A549 (cell line): ENCODE data around the gene SLC49A3. TPM values are rescaled to one million over a fixed set of nuclear protein-coding genes. Genes with fewer than 3 reads are reported as not detected.
A peak's percentile ranks its signal among the peaks of the same experiment; 100 is the strongest.

ENCODE experiments used
- ATAC-seq, 2 experiments: fragments of 200-7000 bp in 1 of 2; fragments of >200 bp in 1 of 2; cut with Nextera tagmentation in 1 of 2; cut with Tn5 transposase in 1 of 2; 3 replicates each; pipeline versions ENCODE4 v1.8.0 to v1.9.1; 2018 to 2020; ENCODE audit warnings: mild to moderate bottlenecking in 1 of 2, moderate library complexity in 1 of 2
- CTCF ChIA-PET: fragments of 300-600 bp; sonication (Branson Sonifier 250); formaldehyde crosslinking; extraction: SDS; loops from one replicate; lab custom pipeline; 2021; ENCODE audit warnings: antibody characterized with exemption, inconsistent platforms; lab: Yijun Ruan, JAX
- POLR2A ChIA-PET: fragments of 350-600 bp; formaldehyde crosslinking; extraction: SDS; loops from one replicate; lab custom pipeline; 2021; ENCODE audit warnings: antibody characterized with exemption, inconsistent platforms; lab: Yijun Ruan, JAX
- DNase-seq, 2 experiments: peaks; one replicate each; pipeline versions ENCODE4 v3.0.0 to v3.0.0-alpha.2; 2011 to 2016; ENCODE audit warnings: low read depth in 1 of 2, low spot score in 1 of 2
- FAIRE-seq: peaks from 2 replicates; lab custom pipeline; 2011; peaks lifted over from hg19 to GRCh38; lab: Jason Lieb, UNC
- H3K27ac ChIP-seq, 2 experiments: fragments of >200 bp; sonication (Bioruptor Twin); formaldehyde crosslinking; 3 replicates each; pipeline ENCODE4 v1.5.1; 2016 to 2017
- H3K4me1 ChIP-seq: fragments of >200 bp; sonication (Bioruptor Twin); formaldehyde crosslinking; 3 replicates; pipeline ENCODE4 v1.6.1; 2016
- H3K4me2 ChIP-seq: fragments of >200 bp; sonication (Bioruptor Twin); formaldehyde crosslinking; 3 replicates; pipeline ENCODE4 v1.6.1; 2016
- H3K4me3 ChIP-seq: fragments of >200 bp; sonication (Bioruptor Twin); formaldehyde crosslinking; 3 replicates; pipeline ENCODE4 v1.5.1; 2016
- H3K9me3 ChIP-seq: fragments of >200 bp; sonication (Bioruptor Twin); formaldehyde crosslinking; 3 replicates; pipeline ENCODE4 v1.6.1; 2016
- CHD4 ChIP-seq: fragments of 200-600 bp; sonication (generic); IDR thresholded peaks from 2 replicates; pipeline ENCODE4 v1.6.1; 2016; ENCODE audit warnings: antibody characterized with exemption, mild to moderate bottlenecking, borderline replicate concordance
- EHMT2 ChIP-seq: fragments of 200-600 bp; sonication (generic); IDR thresholded peaks from 2 replicates; pipeline ENCODE4 v1.6.1; 2016; ENCODE audit warnings: antibody characterized with exemption, low read depth, mild to moderate bottlenecking, moderate library complexity
- GATA3 ChIP-seq: IDR thresholded peaks from 2 replicates; pipeline ENCODE4 v1.6.1; 2012; ENCODE audit warnings: borderline replicate concordance
- HEYL ChIP-seq: fragments of 250-450 bp; sonication (Bioruptor Pico); IDR thresholded peaks from 2 replicates; pipeline ENCODE4 v1.8.0; 2021; ENCODE audit warnings: mild to moderate bottlenecking, moderate library complexity
- JUN ChIP-seq, 2 experiments: fragments of >200 bp; sonication (Bioruptor Twin); formaldehyde crosslinking; IDR thresholded peaks; 2 replicates in 1 of 2; 3 replicates in 1 of 2; pipeline ENCODE4 v1.6.1; 2016 to 2017
- KDM1A ChIP-seq: fragments of 200-600 bp; sonication (generic); IDR thresholded peaks from 2 replicates; pipeline ENCODE4 v1.6.1; 2016; ENCODE audit warnings: low read depth, mild to moderate bottlenecking
- KDM5A ChIP-seq: fragments of 200-600 bp; sonication (generic); IDR thresholded peaks from 2 replicates; pipeline ENCODE4 v1.6.1; 2016; ENCODE audit warnings: antibody characterized with exemption, mild to moderate bottlenecking
- MAFK ChIP-seq: fragments of 450-650 bp; IDR thresholded peaks from 2 replicates; pipeline ENCODE4 v1.6.1; 2014; ENCODE audit not compliant: partially characterized antibody
- MYC ChIP-seq: IDR thresholded peaks from 2 replicates; pipeline ENCODE4 v1.6.1; 2012; ENCODE audit warnings: mild to moderate bottlenecking, inconsistent platforms, low read length, improper control_type of control experiment, borderline replicate concordance
- NFE2L2 ChIP-seq: fragments of 150-350 bp; conservative IDR thresholded peaks from 2 replicates; pipeline ENCODE4 v1.6.1; 2014; ENCODE audit warnings: low read length
- POLR2AphosphoS2 ChIP-seq: conservative IDR thresholded peaks from 2 replicates; pipeline ENCODE4 v1.6.1; 2012; ENCODE audit warnings: low read length, improper control_type of control experiment, inconsistent platforms
- RAD21 ChIP-seq, 2 experiments: fragments of >200 bp in 1 of 2; sonication (Bioruptor Twin) in 1 of 2; formaldehyde crosslinking in 1 of 2; IDR thresholded peaks in 1 of 2; conservative IDR thresholded peaks in 1 of 2; 2 replicates in 1 of 2; 3 replicates in 1 of 2; pipeline ENCODE4 v1.6.1; 2012 to 2018; ENCODE audit warnings: inconsistent platforms in 1 of 2
- RFX5 ChIP-seq: fragments of 450-650 bp; IDR thresholded peaks from 2 replicates; pipeline ENCODE4 v1.7.1; 2014; ENCODE audit warnings: antibody characterized with exemption, mild to moderate bottlenecking, moderate library complexity
- RNF2 ChIP-seq: fragments of 200-600 bp; sonication (generic); IDR thresholded peaks from 2 replicates; pipeline ENCODE4 v1.6.1; 2016; ENCODE audit warnings: low read depth, mild to moderate bottlenecking, antibody characterized with exemption, moderate library complexity, borderline replicate concordance
- SMC3 ChIP-seq: fragments of >200 bp; sonication (Bioruptor Twin); formaldehyde crosslinking; IDR thresholded peaks from 3 replicates; pipeline ENCODE4 v1.6.1; 2018; ENCODE audit warnings: inconsistent platforms
- SREBF2 ChIP-seq: fragments of 450-650 bp; IDR thresholded peaks from 2 replicates; pipeline ENCODE4 v1.6.1; 2014; ENCODE audit warnings: mild to moderate bottlenecking, moderate library complexity
- TFCP2L1 ChIP-seq: fragments of 250-450 bp; sonication (Bioruptor Pico); IDR thresholded peaks from 2 replicates; pipeline ENCODE4 v1.5.0; 2021; ENCODE audit warnings: mild to moderate bottlenecking
- WGBS: methylation state at CpG from one replicate; pipeline ENCODE4 v1.1.6; 2017; ENCODE audit errors: missing lambda C conversion rate; 5-methylcytosine and 5-hydroxymethylcytosine counted together
- polyA plus RNA-seq, 4 experiments: library from polyadenylated mRNA; depleted of rRNA in 3 of 4; stranded (reverse); fragments of >200 nt; fragmentation: RNase III in 1 of 4; extraction: RNeasy Plus Mini Kit Qiagen cat#74134 plus additional on column Dnase treatment in 1 of 4; gene quantifications; 2 replicates in 3 of 4; 3 replicates in 1 of 4; pipeline ENCODE4 v1.2.3, GENCODE V29; 2011 to 2017
- TF ChIP-seq, protein P1 (sequence below): fragments of 150-350 bp; IDR thresholded peaks from 2 replicates; pipeline ENCODE4 v1.6.1; 2014; ENCODE audit warnings: low read depth, mild to moderate bottlenecking, low read length
- TF ChIP-seq, protein P2 (sequence below): IDR thresholded peaks from 2 replicates; pipeline ENCODE4 v1.6.1; 2012
- TF ChIP-seq, protein P3 (sequence below): IDR thresholded peaks from 2 replicates; pipeline ENCODE4 v1.6.1; 2012
- TF ChIP-seq, protein P4 (sequence below): fragments of 250-450 bp; sonication (Bioruptor Pico); IDR thresholded peaks from 2 replicates; pipeline ENCODE4 v1.5.0; 2020; ENCODE audit warnings: low read depth, mild to moderate bottlenecking, moderate library complexity
- TF ChIP-seq, protein P5 (sequence below): fragments of >200 bp; sonication (Bioruptor Twin); formaldehyde crosslinking; IDR thresholded peaks from 2 replicates; pipeline ENCODE4 v1.6.1; 2016

Gene SLC49A3
- polyA plus RNA-seq, 2 of the 4 experiments (the other 2 are of a cell fraction), result 0.05 to 0.12 TPM

DNA sequence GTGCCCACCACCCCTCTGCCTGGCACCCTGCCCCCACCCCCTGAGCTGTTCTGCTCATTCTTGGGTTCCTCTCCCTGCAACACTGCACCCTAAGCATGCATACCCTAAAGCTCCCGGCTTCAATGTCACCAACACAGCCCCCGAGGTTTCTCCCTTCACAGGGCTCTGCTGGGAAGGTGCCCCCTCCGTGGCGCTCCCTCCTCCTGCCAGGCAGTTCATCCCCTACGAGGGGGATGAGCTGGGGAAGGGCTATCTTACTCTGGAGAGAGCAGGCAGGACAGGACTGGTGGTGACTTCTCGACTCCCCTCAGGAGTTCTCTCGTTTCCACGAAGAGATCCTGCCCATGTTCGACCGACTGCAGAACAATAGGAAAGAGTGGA is 21.4 kb downstream of the SLC49A3 start:
- H3K4me2 ChIP-seq, result no peak overlapping the region
- no peak overlapping the region for H3K4me3 ChIP-seq
- TF ChIP-seq, protein P1, sequence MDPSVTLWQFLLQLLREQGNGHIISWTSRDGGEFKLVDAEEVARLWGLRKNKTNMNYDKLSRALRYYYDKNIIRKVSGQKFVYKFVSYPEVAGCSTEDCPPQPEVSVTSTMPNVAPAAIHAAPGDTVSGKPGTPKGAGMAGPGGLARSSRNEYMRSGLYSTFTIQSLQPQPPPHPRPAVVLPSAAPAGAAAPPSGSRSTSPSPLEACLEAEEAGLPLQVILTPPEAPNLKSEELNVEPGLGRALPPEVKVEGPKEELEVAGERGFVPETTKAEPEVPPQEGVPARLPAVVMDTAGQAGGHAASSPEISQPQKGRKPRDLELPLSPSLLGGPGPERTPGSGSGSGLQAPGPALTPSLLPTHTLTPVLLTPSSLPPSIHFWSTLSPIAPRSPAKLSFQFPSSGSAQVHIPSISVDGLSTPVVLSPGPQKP, result no peak
- TF ChIP-seq, protein P2, sequence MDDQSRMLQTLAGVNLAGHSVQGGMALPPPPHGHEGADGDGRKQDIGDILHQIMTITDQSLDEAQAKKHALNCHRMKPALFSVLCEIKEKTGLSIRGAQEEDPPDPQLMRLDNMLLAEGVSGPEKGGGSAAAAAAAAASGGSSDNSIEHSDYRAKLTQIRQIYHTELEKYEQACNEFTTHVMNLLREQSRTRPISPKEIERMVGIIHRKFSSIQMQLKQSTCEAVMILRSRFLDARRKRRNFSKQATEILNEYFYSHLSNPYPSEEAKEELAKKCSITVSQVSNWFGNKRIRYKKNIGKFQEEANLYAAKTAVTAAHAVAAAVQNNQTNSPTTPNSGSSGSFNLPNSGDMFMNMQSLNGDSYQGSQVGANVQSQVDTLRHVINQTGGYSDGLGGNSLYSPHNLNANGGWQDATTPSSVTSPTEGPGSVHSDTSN, result no peak
- TF ChIP-seq SREBF2 (no peak), RFX5 (no peak), HEYL (no peak), RAD21 (conservative IDR thresholded peaks at IDR 0.05 in 1 of 2, IDR thresholded peaks at IDR 0.05 in 1 of 2) (no peak), GATA3 (no peak), CHD4 (no peak), MYC (no peak), KDM1A (no peak), KDM5A (no peak), SMC3 (no peak), RNF2 (no peak), EHMT2 (no peak)
- TF ChIP-seq, protein P3, sequence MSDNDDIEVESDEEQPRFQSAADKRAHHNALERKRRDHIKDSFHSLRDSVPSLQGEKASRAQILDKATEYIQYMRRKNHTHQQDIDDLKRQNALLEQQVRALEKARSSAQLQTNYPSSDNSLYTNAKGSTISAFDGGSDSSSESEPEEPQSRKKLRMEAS, result no peak
- TF ChIP-seq, protein P4, sequence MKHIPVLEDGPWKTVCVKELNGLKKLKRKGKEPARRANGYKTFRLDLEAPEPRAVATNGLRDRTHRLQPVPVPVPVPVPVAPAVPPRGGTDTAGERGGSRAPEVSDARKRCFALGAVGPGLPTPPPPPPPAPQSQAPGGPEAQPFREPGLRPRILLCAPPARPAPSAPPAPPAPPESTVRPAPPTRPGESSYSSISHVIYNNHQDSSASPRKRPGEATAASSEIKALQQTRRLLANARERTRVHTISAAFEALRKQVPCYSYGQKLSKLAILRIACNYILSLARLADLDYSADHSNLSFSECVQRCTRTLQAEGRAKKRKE (CRISPR knock-in tag), result no peak
- H3K4me1 ChIP-seq, result no peaks in the 10 kb centered on the region
- ChIA-PET CTCF (no interaction called here), POLR2A (interaction anchor here (0.6 kb wide), 1 partner anchor 170 kb away, joined by 3 read pairs; no protein-coding TSS in a partner anchor)
- ATAC-seq (peak; percentile 16 to 19; a peak in 4 of 6 replicates), DNase-seq (no peak), FAIRE-seq (no peak)
- WGBS, result 36% methylated on average over 8 of the region's 10 CpGs
- no peak overlapping the region for H3K27ac ChIP-seq
- H3K9me3 ChIP-seq, result no peaks in the 10 kb centered on the region

DNA sequence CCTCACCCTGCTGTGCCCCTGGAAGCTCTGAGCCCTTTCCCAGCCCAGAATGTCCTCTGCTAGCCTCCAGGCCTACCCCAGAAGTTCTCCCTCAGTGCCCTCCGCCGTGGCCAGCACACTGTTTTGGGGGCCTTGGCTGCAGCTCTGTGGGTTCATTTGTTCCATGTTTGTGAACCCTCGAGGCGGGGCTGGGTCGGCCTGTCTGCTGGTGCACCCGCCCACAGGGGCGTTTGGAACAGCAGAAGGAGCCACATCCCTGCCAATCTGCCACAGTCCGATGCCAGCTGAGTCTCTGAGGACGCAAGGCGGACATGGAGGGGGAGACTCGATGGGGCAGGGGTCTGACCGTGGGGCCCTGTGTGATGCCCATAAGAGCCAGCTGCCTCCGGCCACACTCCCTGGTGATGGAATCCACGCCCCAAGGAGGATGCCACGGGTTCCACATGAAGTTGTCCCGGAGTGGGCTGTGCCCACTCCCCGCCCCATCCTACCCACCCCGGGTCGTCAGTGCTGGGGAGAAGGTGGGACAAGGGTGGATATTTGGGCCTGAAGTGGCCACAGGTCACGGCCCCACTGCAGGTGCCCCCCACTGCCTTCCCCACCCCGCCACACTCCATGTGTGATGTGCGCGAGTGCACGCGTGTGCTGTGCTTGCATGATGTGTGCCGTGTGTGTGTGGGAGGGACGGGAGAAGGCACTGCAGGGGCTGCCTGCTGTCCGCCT is 22.0 kb downstream of the SLC49A3 start:
- H3K4me2 ChIP-seq, result no peak overlapping the region
- ATAC-seq, result peak in 1 of 2 experiments; percentile 8; a peak in 2 of 6 replicates
- TF ChIP-seq, protein P5, sequence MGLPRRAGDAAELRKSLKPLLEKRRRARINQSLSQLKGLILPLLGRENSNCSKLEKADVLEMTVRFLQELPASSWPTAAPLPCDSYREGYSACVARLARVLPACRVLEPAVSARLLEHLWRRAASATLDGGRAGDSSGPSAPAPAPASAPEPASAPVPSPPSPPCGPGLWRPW, result no peak
- TF ChIP-seq NFE2L2 (no peak), SREBF2 (no peak), SMC3 (no peak), POLR2AphosphoS2 (no peak), MAFK (no peak)
- TF ChIP-seq, all 56 proteins: peak for 0
- Histone ChIP-seq H3K4me3 (no peak overlapping the region), H3K9me3 (no peaks in the 10 kb centered on the region), H3K4me1 (no peaks in the 10 kb centered on the region), H3K27ac (no peak overlapping the region)
- WGBS, result 67% methylated on average over 3 of the region's 28 CpGs
- DNase-seq (no peak), FAIRE-seq (no peak)
- ChIA-PET CTCF (no interaction called here), POLR2A (no interaction called here)

DNA sequence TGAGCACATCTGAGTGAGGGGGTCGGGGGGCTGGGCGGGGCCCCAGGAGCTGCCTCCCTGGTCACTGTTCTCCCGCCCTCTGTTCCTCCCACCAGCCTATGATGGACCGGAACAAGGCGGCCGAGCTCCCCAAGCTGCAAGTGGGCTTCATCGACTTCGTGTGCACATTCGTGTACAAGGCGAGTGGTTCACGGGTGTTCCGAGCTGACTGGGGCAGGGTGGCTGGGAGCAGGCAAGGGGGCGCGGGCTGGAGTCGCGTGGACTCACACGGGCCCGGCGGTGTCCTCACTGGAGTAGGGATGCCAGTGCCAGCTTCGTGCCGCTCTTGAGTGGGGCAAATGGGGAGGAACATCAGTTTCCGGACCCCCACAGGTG is 22.5 kb downstream of the SLC49A3 start:
- Histone ChIP-seq H3K4me2 (no peak overlapping the region), H3K4me1 (no peaks in the 10 kb centered on the region), H3K9me3 (no peaks in the 10 kb centered on the region), H3K4me3 (no peak overlapping the region), H3K27ac (no peak overlapping the region)
- POLR2A ChIA-PET, result no interaction called here
- 82% methylated on average over 6 of the region's 22 CpGs for WGBS
- CTCF ChIA-PET, result no interaction called here
- TF ChIP-seq TFCP2L1 (CRISPR knock-in tag) (no peak), RNF2 (no peak), JUN (IDR thresholded peaks at IDR 0.05) (no peak)
- TF ChIP-seq, protein P3, result no peak
- DNase-seq (no peak), FAIRE-seq (no peak), ATAC-seq (peak in 1 of 2 experiments; percentile 10; a peak in 2 of 6 replicates)
